HepG2 (cell line): Measurements from ENCODE around the gene PYGO2. TPM values are rescaled to one million over a fixed set of nuclear protein-coding genes. Genes with fewer than 3 reads are reported as not detected.

Experiments used
- ATAC-seq: fragments of 200-7000 bp; cut with Tn5 transposase; 3 replicates; pipeline ENCODE4 v1.9.1; 2020; ENCODE audit warnings: mild to moderate bottlenecking, moderate library complexity
- BruUV-seq: library from RNA; stranded (reverse); fragments of 400-500 nt; replicated peaks from 2 replicates; lab custom pipeline; 2021; lab: Mats Ljungman, UMichigan
- CTCF ChIA-PET: fragments of 300-600 bp; formaldehyde crosslinking; extraction: SDS; loops from one replicate; lab custom pipeline; 2021; ENCODE audit warnings: low total read pairs, inconsistent platforms, low intra/inter-chr PET ratio; lab: Yijun Ruan, JAX
- POLR2A ChIA-PET: fragments of 350-600 bp; sonication (Branson Sonifier 250); formaldehyde crosslinking; loops from one replicate; lab custom pipeline; 2020; ENCODE audit warnings: antibody characterized with exemption, inconsistent platforms; lab: Yijun Ruan, JAX
- DNase-seq: peaks from one replicate; pipeline ENCODE4 v3.0.0-alpha.2; 2015; ENCODE audit warnings: low spot score
- FAIRE-seq: peaks from 3 replicates; lab custom pipeline; 2011; peaks lifted over from hg19 to GRCh38; lab: Jason Lieb, UNC
- H2AFZ ChIP-seq: one replicate; pipeline ENCODE4 v1.6.1; 2011; ENCODE audit warnings: low read length, inconsistent platforms
- H3K27ac ChIP-seq: fragments of 300-600 bp; 3 replicates; pipeline ENCODE4 v1.8.0; 2011; ENCODE audit warnings: mixed run types, mild to moderate bottlenecking, mixed read lengths, low read length, inconsistent platforms; ENCODE audit not compliant: insufficient read depth; ENCODE audit errors: extremely low read length
- H3K27me3 ChIP-seq, 2 experiments: fragments of 200-600 bp in 1 of 2; 2 replicates in 1 of 2; 3 replicates in 1 of 2; pipeline versions ENCODE4 v1.6.0 to v1.8.0; 2011; ENCODE audit warnings: low read length in 2 of 2, mild to moderate bottlenecking in 2 of 2, moderate library complexity in 2 of 2, inconsistent platforms in 1 of 2; ENCODE audit not compliant: insufficient read depth in 2 of 2, control insufficient read depth in 1 of 2
- H3K36me3 ChIP-seq, 2 experiments: fragments of 200-600 bp in 1 of 2; replicated peaks in 1 of 2; 2 replicates in 1 of 2; 3 replicates in 1 of 2; pipeline versions ENCODE4 v1.5.1 to v1.8.0; 2011; ENCODE audit warnings: low read length in 2 of 2, inconsistent platforms in 1 of 2; ENCODE audit not compliant: insufficient read depth in 2 of 2, control insufficient read depth in 1 of 2
- H3K4me1 ChIP-seq: 2 replicates; pipeline ENCODE4 v1.5.1; 2012; ENCODE audit warnings: low read length, inconsistent platforms; ENCODE audit not compliant: insufficient read depth
- H3K4me2 ChIP-seq: 2 replicates; pipeline ENCODE4 v1.6.0; 2011; ENCODE audit warnings: low read depth, low read length, inconsistent platforms
- H3K4me3 ChIP-seq, 3 experiments: fragments of 200-600 bp in 1 of 3; sonication (generic), shearing (Covaris generic) in 1 of 3; replicated peaks in 1 of 3; 2 replicates each; pipeline ENCODE4 v1.5.1; 2011 to 2016; ENCODE audit warnings: low read length in 3 of 3, inconsistent platforms in 2 of 3, low read depth in 2 of 3, mild to moderate bottlenecking in 2 of 3, control low read depth in 1 of 3, mixed read lengths in 1 of 3; ENCODE audit not compliant: insufficient read depth in 1 of 3
- H3K79me2 ChIP-seq: one replicate; pipeline ENCODE4 v1.6.1; 2011; ENCODE audit warnings: low read length, inconsistent platforms; ENCODE audit not compliant: insufficient read depth
- H3K9ac ChIP-seq: 2 replicates; pipeline ENCODE4 v1.6.0; 2011; ENCODE audit warnings: mild to moderate bottlenecking, low read depth, low read length, inconsistent platforms; ENCODE audit not compliant: insufficient read depth
- H3K9me3 ChIP-seq: 2 replicates; pipeline ENCODE4 v1.5.1; 2012; ENCODE audit warnings: mild to moderate bottlenecking, low read length
- H4K20me1 ChIP-seq: 2 replicates; pipeline ENCODE4 v1.6.0; 2011; ENCODE audit warnings: inconsistent platforms, mild to moderate bottlenecking, low read length, moderate library complexity; ENCODE audit not compliant: insufficient read depth
- DMAP1 ChIP-seq: IDR thresholded peaks from 2 replicates; pipeline ENCODE4 v1.6.1; 2016
- FOXO1 ChIP-seq: sonication (generic); formaldehyde crosslinking; IDR thresholded peaks from 2 replicates; pipeline ENCODE4 v1.4.0; 2020; ENCODE audit warnings: missing genetic modification reagents
- GATAD2A ChIP-seq: IDR thresholded peaks from 2 replicates; pipeline ENCODE4 v1.6.1; 2016
- GTF3A ChIP-seq: sonication (generic); formaldehyde crosslinking; conservative IDR thresholded peaks from 2 replicates; pipeline ENCODE4 v1.4.0; 2020; ENCODE audit warnings: mild to moderate bottlenecking, missing genetic modification reagents
- HCFC1 ChIP-seq: fragments of 150-350 bp; IDR thresholded peaks from 2 replicates; pipeline ENCODE4 v1.6.1; 2014; ENCODE audit warnings: low read depth, low read length
- HOXA3 ChIP-seq: sonication (generic); formaldehyde crosslinking; IDR thresholded peaks from 2 replicates; pipeline ENCODE4 v1.5.0; 2020; ENCODE audit warnings: missing genetic modification reagents
- MEIS2 ChIP-seq: sonication (generic); formaldehyde crosslinking; IDR thresholded peaks from 2 replicates; pipeline ENCODE4 v1.9.0; 2021; ENCODE audit warnings: mild to moderate bottlenecking, missing genetic modification reagents
- MIXL1 ChIP-seq: IDR thresholded peaks from 2 replicates; pipeline ENCODE4 v1.6.1; 2016
- NFKB2 ChIP-seq: sonication (generic); formaldehyde crosslinking; IDR thresholded peaks from 2 replicates; pipeline ENCODE4 v1.4.0; 2020; ENCODE audit warnings: missing genetic modification reagents, borderline replicate concordance
- PAF1 ChIP-seq: IDR thresholded peaks from 2 replicates; pipeline ENCODE4 v1.6.1; 2016; ENCODE audit warnings: missing genetic modification reagents, missing compliant biosample characterization
- SIX1 ChIP-seq: sonication (generic); formaldehyde crosslinking; IDR thresholded peaks from 2 replicates; pipeline ENCODE4 v1.4.0; 2020; ENCODE audit warnings: missing genetic modification reagents, borderline replicate concordance
- SMAD3 ChIP-seq: sonication (generic); formaldehyde crosslinking; IDR thresholded peaks from 2 replicates; pipeline ENCODE4 v1.4.0; 2020; ENCODE audit warnings: missing genetic modification reagents
- SMAD9 ChIP-seq: sonication (generic); formaldehyde crosslinking; IDR thresholded peaks from 2 replicates; pipeline ENCODE4 v1.5.1; 2020; ENCODE audit warnings: mild to moderate bottlenecking, missing genetic modification reagents
- TRIM22 ChIP-seq: fragments of 450-650 bp; IDR thresholded peaks from 2 replicates; pipeline ENCODE4 v1.6.1; 2017
- YEATS4 ChIP-seq: sonication (generic); formaldehyde crosslinking; IDR thresholded peaks from 2 replicates; pipeline ENCODE4 v1.4.0; 2020; ENCODE audit warnings: missing genetic modification reagents, borderline replicate concordance
- ZBTB3 ChIP-seq: sonication (generic); formaldehyde crosslinking; IDR thresholded peaks from 2 replicates; pipeline ENCODE4 v1.4.0; 2020; ENCODE audit warnings: low read depth, mild to moderate bottlenecking, moderate library complexity, missing genetic modification reagents, borderline replicate concordance
- ZC3H13 ChIP-seq: sonication (generic); formaldehyde crosslinking; IDR thresholded peaks from 2 replicates; pipeline ENCODE4 v1.8.1; 2023; ENCODE audit warnings: mild to moderate bottlenecking, missing genetic modification reagents, moderate library complexity
- ZFP41 ChIP-seq: sonication (generic); formaldehyde crosslinking; IDR thresholded peaks from 2 replicates; pipeline ENCODE4 v1.4.0; 2020; ENCODE audit warnings: mild to moderate bottlenecking, missing genetic modification reagents, borderline replicate concordance
- ZNF441 ChIP-seq: sonication (generic); formaldehyde crosslinking; IDR thresholded peaks from 2 replicates; pipeline ENCODE4 v1.7.0; 2021; ENCODE audit warnings: missing genetic modification reagents, borderline replicate concordance
- ZNF567 ChIP-seq: sonication (generic); formaldehyde crosslinking; IDR thresholded peaks from 2 replicates; pipeline ENCODE4 v1.8.1; 2023; ENCODE audit warnings: mild to moderate bottlenecking, missing genetic modification reagents, borderline replicate concordance
- ZNF619 ChIP-seq: sonication (generic); formaldehyde crosslinking; IDR thresholded peaks from 2 replicates; pipeline ENCODE4 v1.4.0; 2020; ENCODE audit warnings: mild to moderate bottlenecking, missing genetic modification reagents
- ZNF670 ChIP-seq: sonication (generic); formaldehyde crosslinking; IDR thresholded peaks from 2 replicates; pipeline ENCODE4 v1.8.0; 2022; ENCODE audit warnings: mild to moderate bottlenecking, missing genetic modification reagents, borderline replicate concordance
- ZNF747 ChIP-seq: sonication (generic); formaldehyde crosslinking; IDR thresholded peaks from 2 replicates; pipeline ENCODE4 v1.8.1; 2023; ENCODE audit warnings: missing genetic modification reagents, mild to moderate bottlenecking, borderline replicate concordance
- ZNF776 ChIP-seq: sonication (generic); formaldehyde crosslinking; IDR thresholded peaks from 2 replicates; pipeline ENCODE4 v1.4.0; 2020; ENCODE audit warnings: mild to moderate bottlenecking, missing genetic modification reagents
- ZNF781 ChIP-seq: sonication (generic); formaldehyde crosslinking; IDR thresholded peaks from 2 replicates; pipeline ENCODE4 v1.5.1; 2020; ENCODE audit warnings: borderline replicate concordance, mild to moderate bottlenecking, missing genetic modification reagents; ENCODE audit errors: not compliant biosample characterization
- WGBS: methylation state at CpG from one replicate; pipeline ENCODE4 v1.1.6; 2017; ENCODE audit warnings: low lambda C conversion rate; 5-methylcytosine and 5-hydroxymethylcytosine counted together
- in situ Hi-C: cut with HindIII; loops from 2 replicates; pipeline ENCODE4 v1.10.0; 2017; ENCODE audit warnings: low pct_unique_long_range_greater_than_20kb; ENCODE audit not compliant: extremely low pct_ligation_motif_present
- intact Hi-C: fragments of 100-400 bp; cut with micrococcal nuclease; formaldehyde crosslinking; loops from one replicate; pipeline ENCODE4 v1.10.0; 2022; ENCODE audit not compliant: unreplicated experiment
- polyA plus RNA-seq, 8 experiments: library from polyadenylated mRNA; depleted of rRNA in 3 of 8; stranded (reverse) in 7 of 8; unstranded in 1 of 8; fragments of >200 nt; fragmentation: Illumina TruSeq in 4 of 8; extraction: Trizol in 4 of 8; gene quantifications; 2 replicates each; pipeline versions ENCODE4 v1.2.1 to v1.2.3, GENCODE V29; 2011 to 2016; ENCODE audit warnings: low read depth in 4 of 8, missing spikeins in 1 of 8, mixed read lengths in 1 of 8; ENCODE audit not compliant: insufficient read depth in 1 of 8
- total RNA-seq, 5 experiments: library from RNA; depleted of rRNA; stranded (reverse); fragments of >200 nt; fragmentation: Illumina TruSeq; extraction: Trizol; gene quantifications; 2 replicates each; pipeline ENCODE4 v1.2.3, GENCODE V29; 2016; ENCODE audit warnings: low read depth in 1 of 5
- TF ChIP-seq, protein P1 (sequence below): sonication (generic); formaldehyde crosslinking; IDR thresholded peaks from 2 replicates; pipeline ENCODE4 v1.5.0; 2020; ENCODE audit warnings: missing genetic modification reagents

Gene PYGO2
- total and polyA plus RNA-seq, 2 of the 13 experiments (the other 11 are each of a cell fraction or from before 2014, with no cell fraction given) = 20.3 to 21.8 TPM

DNA sequence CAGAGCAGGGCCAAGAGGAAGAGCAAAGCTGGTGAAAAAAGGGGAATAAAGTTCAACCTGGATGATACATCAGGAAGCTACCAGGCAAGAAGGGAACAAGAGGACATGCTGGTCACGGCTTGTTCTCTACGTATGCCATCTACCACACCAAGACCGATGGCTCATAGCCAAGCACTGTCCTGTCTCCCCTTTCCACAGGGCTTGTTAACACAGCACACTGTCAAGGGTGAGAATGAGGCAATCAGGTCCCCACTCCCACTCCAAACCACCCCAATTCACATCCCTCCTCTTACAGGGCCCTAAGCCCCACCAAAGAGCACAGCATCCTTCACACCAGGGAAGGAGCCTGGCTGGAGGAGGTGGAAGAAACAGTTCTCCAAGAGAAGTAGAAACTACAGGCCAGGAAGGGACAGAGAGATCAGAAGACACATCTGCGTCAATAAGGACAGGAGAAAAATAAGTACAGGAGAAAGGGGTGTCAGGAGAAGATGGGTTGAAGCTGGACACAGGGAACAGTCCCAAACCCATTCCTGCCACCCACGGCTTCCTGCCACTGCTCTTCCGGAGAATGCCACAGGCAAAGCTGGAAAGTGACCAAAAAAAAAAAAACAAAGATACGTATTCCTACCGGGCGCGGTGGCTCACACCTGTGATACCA lies 9.9 kb upstream of the PYGO2 start:
- H2AFZ ChIP-seq = no peak overlapping the region
- peak overlapping the region; percentile 63 for H3K9ac ChIP-seq
- H3K9me3 ChIP-seq = no peaks in the 10 kb centered on the region
- H3K4me3 ChIP-seq = peak overlapping the region in 1 of 3 experiments; percentile 75; a peak in 2 of 6 replicates
- WGBS = 82% methylated on average over 10 of the region's 10 CpGs
- H3K27me3 ChIP-seq = no peaks in the 10 kb centered on the region; a peak in 1 of 5 replicates
- peaks cover 62% of the 10 kb centered on the region for H3K4me1 ChIP-seq
- peaks cover 13 to 26% of the 10 kb centered on the region in 2 experiments; a peak in 4 of 5 replicates for H3K36me3 ChIP-seq
- DNase-seq (no peak), FAIRE-seq (no peak), ATAC-seq (no peak)
- H4K20me1 ChIP-seq = no peaks in the 10 kb centered on the region
- BruUV-seq = no TSS peak
- peak overlapping the region; percentile 100 for H3K27ac ChIP-seq
- peak overlapping the region; percentile 100 for H3K4me2 ChIP-seq
- intact Hi-C loops = no loop called here
- POLR2A ChIA-PET = interaction anchor here (0.8 to 6.6 kb wide), 23 partner anchors 10 to 155 kb away, joined by 3 to 148 read pairs (median 7); partner anchors contain the start of genes FLAD1, LENEP, PBXIP1 and PMVK
- in situ Hi-C loops = no loop called here
- peaks cover 59% of the 10 kb centered on the region for H3K79me2 ChIP-seq
- CTCF ChIA-PET = no interaction called here
- TF ChIP-seq SMAD3 (CRISPR knock-in tag) (no peak), SIX1 (no peak), DMAP1 (CRISPR knock-in tag) (no peak), ZNF776 (CRISPR knock-in tag) (no peak), GATAD2A (CRISPR knock-in tag) (no peak), FOXO1 (no peak), ZNF670 (CRISPR knock-in tag) (no peak), GTF3A (CRISPR knock-in tag) (no peak), ZNF747 (no peak), HCFC1 (no peak), ZBTB3 (CRISPR knock-in tag) (no peak), ZNF567 (CRISPR knock-in tag) (0 out of 2 replicates have a peak, but pooled peaks have one; percentile 37), NFKB2 (no peak), ZFP41 (CRISPR knock-in tag) (peak; percentile 26; the same call in 1 of the 2 replicates), HOXA3 (0 out of 2 replicates have a peak, but pooled peaks have one; percentile 17), ZNF441 (CRISPR knock-in tag) (no peak), MIXL1 (CRISPR knock-in tag) (no peak), MEIS2 (CRISPR knock-in tag) (0 out of 2 replicates have a peak, but pooled peaks have one; percentile 34), TRIM22 (no peak), ZC3H13 (CRISPR knock-in tag) (no peak), ZNF781 (CRISPR knock-in tag) (peak; percentile 13), PAF1 (CRISPR knock-in tag) (no peak), SMAD9 (CRISPR knock-in tag) (no peak), ZNF619 (CRISPR knock-in tag) (0 out of 2 replicates have a peak, but pooled peaks have one; percentile 44), YEATS4 (CRISPR knock-in tag) (0 out of 2 replicates have a peak, but pooled peaks have one; percentile 6)
- TF ChIP-seq, protein P1, sequence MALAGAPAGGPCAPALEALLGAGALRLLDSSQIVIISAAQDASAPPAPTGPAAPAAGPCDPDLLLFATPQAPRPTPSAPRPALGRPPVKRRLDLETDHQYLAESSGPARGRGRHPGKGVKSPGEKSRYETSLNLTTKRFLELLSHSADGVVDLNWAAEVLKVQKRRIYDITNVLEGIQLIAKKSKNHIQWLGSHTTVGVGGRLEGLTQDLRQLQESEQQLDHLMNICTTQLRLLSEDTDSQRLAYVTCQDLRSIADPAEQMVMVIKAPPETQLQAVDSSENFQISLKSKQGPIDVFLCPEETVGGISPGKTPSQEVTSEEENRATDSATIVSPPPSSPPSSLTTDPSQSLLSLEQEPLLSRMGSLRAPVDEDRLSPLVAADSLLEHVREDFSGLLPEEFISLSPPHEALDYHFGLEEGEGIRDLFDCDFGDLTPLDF (CRISPR knock-in tag) = no peak
